Transverse colon (tissue), 4 donors: ENCODE results near the gene DNAH11.

ENCODE experiments used
- CTCF ChIP-seq, 5 experiments: fragments of 200-600 bp in 3 of 5; fragments of 450-650 bp in 2 of 5; sonication (generic) in 3 of 5; IDR thresholded peaks; 1 replicate in 2 of 5; 2 replicates in 3 of 5; pipeline ENCODE4 v1.5.1; 2016 to 2017; ENCODE audit warnings: antibody characterized with exemption in 5 of 5, inconsistent platforms in 3 of 5, mild to moderate bottlenecking in 2 of 5, moderate library complexity in 1 of 5
- POLR2A ChIP-seq: fragments of 450-650 bp; IDR thresholded peaks from one replicate; pipeline ENCODE4 v1.6.1; 2016; ENCODE audit warnings: antibody characterized with exemption, mild to moderate bottlenecking, moderate library complexity
- POLR2AphosphoS5 ChIP-seq, 3 donors: sonication (generic); formaldehyde crosslinking; IDR thresholded peaks; one replicate each; pipeline ENCODE4 v1.6.1; 2016; ENCODE audit warnings: antibody characterized with exemption in 3 of 3

GRCh38 chr7:21562385-21562784, 19.5 kb downstream of the DNAH11 start:
- no peak for TF ChIP-seq CTCF (IDR thresholded peaks at IDR 0.05)
- TF ChIP-seq POLR2A, result no peak
- TF ChIP-seq POLR2AphosphoS5 (IDR thresholded peaks at IDR 0.05), result no peak
